ENCODE results near the gene ARHGAP28. TPM values are rescaled to one million over a fixed set of nuclear protein-coding genes. Genes with fewer than 3 reads are reported as not detected.

ARHGAP28 gene
- total RNA-seq, 3 donors from 2014 or later = 2.0 to 6.8 (median 2.6) TPM

DNA sequence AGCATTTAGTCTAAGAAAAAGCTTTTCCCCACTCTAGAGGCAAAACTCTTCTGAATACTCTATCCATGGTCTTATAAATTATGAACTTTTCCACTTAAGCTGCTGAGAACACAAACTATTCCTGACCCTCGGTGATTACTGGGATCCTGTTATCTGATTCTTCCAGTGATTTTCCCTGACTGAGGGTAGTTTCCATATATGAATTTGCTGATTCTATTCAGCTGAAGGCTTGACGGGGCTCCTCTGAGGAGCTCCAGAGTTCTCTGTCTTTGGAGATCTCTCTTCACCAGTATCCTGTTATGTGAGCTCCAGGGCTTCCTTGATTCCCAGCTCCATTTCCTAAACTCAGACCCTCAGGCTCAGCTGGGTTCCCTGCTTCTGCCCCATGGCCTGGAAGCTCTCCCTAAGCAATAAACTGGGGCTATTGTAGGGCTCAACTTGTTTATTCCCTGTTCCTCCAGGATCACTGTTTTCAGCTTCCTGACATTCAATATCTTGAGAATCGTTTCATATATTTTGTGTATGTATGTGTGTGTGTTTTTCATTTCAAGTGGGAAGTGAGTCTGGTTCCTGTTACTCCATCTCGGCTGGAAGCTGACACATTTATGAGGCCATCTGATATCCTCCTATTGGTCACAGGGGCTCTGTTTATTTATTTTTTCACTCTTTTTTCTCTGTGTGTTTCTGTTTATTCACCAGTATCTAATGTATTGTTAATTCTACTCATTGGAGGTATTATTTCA lies 78.2 kb downstream of the ARHGAP28 start:
- DNase-seq (no peak), ATAC-seq (no peak)
- TF ChIP-seq, protein P1, sequence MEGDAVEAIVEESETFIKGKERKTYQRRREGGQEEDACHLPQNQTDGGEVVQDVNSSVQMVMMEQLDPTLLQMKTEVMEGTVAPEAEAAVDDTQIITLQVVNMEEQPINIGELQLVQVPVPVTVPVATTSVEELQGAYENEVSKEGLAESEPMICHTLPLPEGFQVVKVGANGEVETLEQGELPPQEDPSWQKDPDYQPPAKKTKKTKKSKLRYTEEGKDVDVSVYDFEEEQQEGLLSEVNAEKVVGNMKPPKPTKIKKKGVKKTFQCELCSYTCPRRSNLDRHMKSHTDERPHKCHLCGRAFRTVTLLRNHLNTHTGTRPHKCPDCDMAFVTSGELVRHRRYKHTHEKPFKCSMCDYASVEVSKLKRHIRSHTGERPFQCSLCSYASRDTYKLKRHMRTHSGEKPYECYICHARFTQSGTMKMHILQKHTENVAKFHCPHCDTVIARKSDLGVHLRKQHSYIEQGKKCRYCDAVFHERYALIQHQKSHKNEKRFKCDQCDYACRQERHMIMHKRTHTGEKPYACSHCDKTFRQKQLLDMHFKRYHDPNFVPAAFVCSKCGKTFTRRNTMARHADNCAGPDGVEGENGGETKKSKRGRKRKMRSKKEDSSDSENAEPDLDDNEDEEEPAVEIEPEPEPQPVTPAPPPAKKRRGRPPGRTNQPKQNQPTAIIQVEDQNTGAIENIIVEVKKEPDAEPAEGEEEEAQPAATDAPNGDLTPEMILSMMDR (IDR thresholded peaks at IDR 0.05) = no peak
- Histone ChIP-seq H3K4me1 (ENCODE audit: low read depth) (no peaks in the 10 kb centered on the region), H3K36me3 (ENCODE audit: low read depth) (no peaks in the 10 kb centered on the region), H3K4me3 (no peak overlapping the region), H3K9me3 (no peaks in the 10 kb centered on the region)
- intact Hi-C loops (cut with DNase I, micrococcal nuclease) = no loop called here

DNA sequence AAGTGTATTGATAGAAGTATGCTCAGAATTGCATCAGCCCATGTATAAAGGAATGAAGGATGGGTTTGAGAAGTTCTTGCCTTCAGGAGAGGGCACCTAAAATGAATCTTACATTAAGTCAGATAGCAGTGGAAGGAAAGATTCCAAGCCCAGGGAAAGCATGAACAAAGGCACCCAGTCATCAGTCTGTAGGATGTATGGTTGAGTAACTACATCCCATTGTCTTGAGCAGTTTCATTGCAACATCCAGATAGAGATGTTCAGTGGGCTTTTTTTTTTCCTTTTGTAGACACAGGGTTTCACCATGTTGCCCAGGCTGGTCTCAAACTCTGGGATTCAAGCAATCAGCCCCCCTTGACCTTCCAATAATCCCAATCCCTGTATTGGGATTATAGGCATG lies 80.7 kb downstream of the ARHGAP28 start:
- ATAC-seq (no peak), DNase-seq (no peak)
- intact Hi-C loops (cut with DNase I, micrococcal nuclease) = no loop called here
- Histone ChIP-seq H3K36me3 (ENCODE audit: low read depth) (no peaks in the 10 kb centered on the region), H3K4me1 (ENCODE audit: low read depth) (no peaks in the 10 kb centered on the region), H3K4me3 (no peak overlapping the region), H3K9me3 (no peaks in the 10 kb centered on the region)
- TF ChIP-seq, protein P1 (IDR thresholded peaks at IDR 0.05) = no peak

DNA sequence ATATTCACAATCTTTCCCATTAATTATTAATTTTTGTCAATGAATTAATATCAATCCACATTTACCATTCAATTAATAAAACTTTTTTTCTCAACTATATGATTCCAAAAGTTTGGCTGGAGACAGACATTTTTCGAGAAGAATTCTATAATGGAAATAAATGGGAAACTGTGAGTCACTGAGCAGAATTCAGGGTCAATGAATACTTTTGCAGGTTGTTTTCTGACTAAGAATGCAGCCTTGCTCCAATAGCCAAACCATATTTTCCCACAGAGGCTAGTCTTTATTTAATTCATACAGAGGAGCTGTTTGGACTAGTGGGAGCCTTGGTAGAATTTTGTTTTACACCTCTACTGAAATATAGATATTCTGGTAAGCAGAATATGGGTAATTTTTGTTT lies 82.3 kb downstream of the ARHGAP28 start:
- H3K9me3 ChIP-seq = no peaks in the 10 kb centered on the region
- no peaks in the 10 kb centered on the region for H3K36me3 ChIP-seq (ENCODE audit: low read depth)
- intact Hi-C loops (cut with DNase I, micrococcal nuclease) = no loop called here
- no peaks in the 10 kb centered on the region for H3K4me1 ChIP-seq (ENCODE audit: low read depth)
- no peak overlapping the region for H3K4me3 ChIP-seq
- TF ChIP-seq, protein P1 (IDR thresholded peaks at IDR 0.05) = no peak
- DNase-seq = no peak
- no peak for ATAC-seq

DNA sequence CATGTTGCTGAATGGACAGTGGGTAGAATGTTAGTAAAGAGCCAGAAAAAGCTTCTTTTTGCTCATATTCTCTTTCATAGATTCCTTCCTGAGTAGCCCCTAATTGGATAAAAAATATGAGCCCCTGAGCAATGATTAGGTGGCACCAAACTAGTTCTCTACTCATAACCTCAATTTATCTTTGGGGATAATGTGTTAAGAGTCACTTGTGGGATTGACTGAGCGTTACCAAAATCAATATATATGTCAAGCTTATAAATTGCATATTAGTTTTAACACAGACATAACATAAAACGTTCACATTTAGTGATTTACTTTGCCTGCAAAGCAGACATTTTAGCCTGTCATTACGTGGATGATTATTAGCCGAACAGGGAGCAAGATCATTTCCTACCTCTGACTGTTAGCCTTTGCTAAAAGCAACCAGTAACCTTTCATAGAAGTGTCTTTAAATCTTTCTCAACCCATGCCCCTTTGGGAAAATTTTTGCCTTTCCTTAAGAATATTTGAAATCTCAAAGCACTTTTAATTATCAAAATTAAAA lies 85.4 kb downstream of the ARHGAP28 start:
- Histone ChIP-seq H3K36me3 (ENCODE audit: low read depth) (no peaks in the 10 kb centered on the region), H3K9me3 (no peaks in the 10 kb centered on the region), H3K4me3 (no peak overlapping the region), H3K4me1 (ENCODE audit: low read depth) (no peaks in the 10 kb centered on the region)
- intact Hi-C loops (cut with DNase I, micrococcal nuclease) = no loop called here
- DNase-seq (no peak), ATAC-seq (no peak)
- TF ChIP-seq, protein P1 (IDR thresholded peaks at IDR 0.05) = no peak

DNA sequence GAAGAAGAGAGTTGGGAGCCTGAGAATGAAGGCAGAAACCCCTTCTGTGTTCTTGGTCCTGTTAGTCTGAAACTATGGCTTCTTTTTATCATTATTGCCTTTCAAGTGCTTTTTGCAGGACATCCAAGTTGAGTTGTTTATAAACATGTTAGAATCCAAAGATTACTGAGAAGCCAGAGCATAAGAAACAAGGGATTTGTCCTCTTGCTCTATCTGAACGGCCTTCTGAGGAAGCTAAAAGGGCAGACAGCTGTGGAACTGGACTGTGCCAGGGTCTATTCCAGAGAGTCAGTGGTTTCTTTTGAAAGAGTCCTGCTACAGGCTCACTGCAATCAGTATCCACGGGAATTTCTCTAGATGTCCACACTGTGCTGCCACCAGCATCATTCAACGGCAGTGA lies 86.6 kb downstream of the ARHGAP28 start:
- no peak for ATAC-seq
- Histone ChIP-seq H3K4me1 (ENCODE audit: low read depth) (no peaks in the 10 kb centered on the region), H3K4me3 (no peak overlapping the region), H3K36me3 (ENCODE audit: low read depth) (no peaks in the 10 kb centered on the region), H3K9me3 (no peaks in the 10 kb centered on the region)
- TF ChIP-seq, protein P1 (IDR thresholded peaks at IDR 0.05) = no peak
- intact Hi-C loops (cut with DNase I, micrococcal nuclease) = no loop called here
- peak in 1 of 3 donors; percentile 2 for DNase-seq

All from mucosa of descending colon (tissue), 3 donors.